GM23338 (cell line): ENCODE data around the gene AOC3. TPM values are rescaled to one million over a fixed set of nuclear protein-coding genes. Genes with fewer than 3 reads are reported as not detected.

ENCODE experiments used
- ATAC-seq: fragments of 200-7000 bp; cut with Tn5 transposase; 3 replicates; pipeline ENCODE4 v1.9.1; 2020
- DNase-seq: peaks from one replicate; pipeline ENCODE4 v3.0.0-alpha.2; 2015; ENCODE audit warnings: low spot score
- H2AFZ ChIP-seq: fragments of 200-600 bp; sonication (generic); 2 replicates; pipeline ENCODE4 v1.8.0; 2016; ENCODE audit warnings: antibody characterized with exemption, mild to moderate bottlenecking, moderate library complexity
- H3F3A ChIP-seq: fragments of 200-600 bp; sonication (generic); replicated peaks from 2 replicates; pipeline ENCODE4 v1.8.0; 2017; ENCODE audit warnings: antibody characterized with exemption, mixed run types, low read depth
- H3K27ac ChIP-seq: fragments of 200-600 bp; sonication (generic); 2 replicates; pipeline ENCODE4 v1.6.1; 2016; ENCODE audit warnings: low read depth
- H3K27me3 ChIP-seq: fragments of 200-600 bp; sonication (generic); 2 replicates; pipeline ENCODE4 v1.8.0; 2016; ENCODE audit warnings: mild to moderate bottlenecking, mixed run types, moderate library complexity; ENCODE audit not compliant: insufficient read depth
- H3K36me3 ChIP-seq: fragments of 200-600 bp; sonication (generic); 2 replicates; pipeline ENCODE4 v1.8.0; 2016; ENCODE audit warnings: mild to moderate bottlenecking; ENCODE audit not compliant: insufficient read depth
- H3K4me1 ChIP-seq: fragments of 200-600 bp; sonication (generic); 2 replicates; pipeline ENCODE4 v1.8.0; 2016; ENCODE audit warnings: mild to moderate bottlenecking, moderate library complexity; ENCODE audit not compliant: insufficient read depth
- H3K4me2 ChIP-seq: fragments of 200-600 bp; sonication (generic); 2 replicates; pipeline ENCODE4 v1.7.1; 2017; ENCODE audit warnings: mixed run types
- H3K4me3 ChIP-seq: fragments of 200-600 bp; sonication (generic); 2 replicates; pipeline ENCODE4 v1.6.1; 2016; ENCODE audit warnings: mixed run types
- H3K79me2 ChIP-seq: fragments of 200-600 bp; sonication (generic); replicated peaks from 2 replicates; pipeline ENCODE4 v1.8.0; 2017; ENCODE audit warnings: mild to moderate bottlenecking; ENCODE audit not compliant: insufficient read depth
- H3K9me2 ChIP-seq: fragments of 200-600 bp; sonication (generic); 2 replicates; pipeline ENCODE4 v1.8.0; 2017; ENCODE audit not compliant: insufficient read depth
- H4K20me1 ChIP-seq: fragments of 200-600 bp; sonication (generic); replicated peaks from 2 replicates; pipeline ENCODE4 v1.8.0; 2017; ENCODE audit warnings: mild to moderate bottlenecking; ENCODE audit not compliant: insufficient read depth
- H3K27ac Mint-ChIP-seq: 2 replicates; pipeline ENCODE4 v1.8.0; 2020; ENCODE audit warnings: inconsistent platforms, mild to moderate bottlenecking, moderate library complexity, mixed read lengths
- H3K27me3 Mint-ChIP-seq: 3 replicates; pipeline ENCODE4 v1.8.0; 2022; ENCODE audit warnings: low read depth, mild to moderate bottlenecking, moderate library complexity, mixed read lengths, inconsistent platforms; ENCODE audit not compliant: insufficient read depth, poor library complexity
- H3K36me3 Mint-ChIP-seq: 3 replicates; pipeline ENCODE4 v1.8.0; 2021; ENCODE audit warnings: low read depth, mild to moderate bottlenecking, inconsistent platforms, moderate library complexity, mixed read lengths
- H3K4me1 Mint-ChIP-seq: 3 replicates; pipeline ENCODE4 v1.8.0; 2020; ENCODE audit warnings: mild to moderate bottlenecking, inconsistent platforms, mixed read lengths
- H3K4me3 Mint-ChIP-seq: 3 replicates; pipeline ENCODE4 v1.8.0; 2021; ENCODE audit warnings: moderate library complexity, mild to moderate bottlenecking, inconsistent platforms, mixed read lengths
- H3K9me3 Mint-ChIP-seq: 3 replicates; pipeline ENCODE4 v1.8.0; 2020; ENCODE audit warnings: moderate library complexity, mild to moderate bottlenecking, inconsistent platforms, mixed read lengths
- CREB1 ChIP-seq: fragments of 250-450 bp; sonication (Bioruptor Pico); IDR thresholded peaks from 2 replicates; pipeline ENCODE4 v1.5.0; 2020; ENCODE audit warnings: low read depth, mild to moderate bottlenecking, moderate library complexity
- CTCF ChIP-seq, 2 experiments: fragments of 200-600 bp in 1 of 2; sonication (generic) in 1 of 2; conservative IDR thresholded peaks; 2 replicates each; pipeline versions ENCODE4 v1.5.1 to v1.6.1; 2016 to 2017; ENCODE audit warnings: antibody characterized with exemption in 2 of 2, low read depth in 2 of 2, mild to moderate bottlenecking in 2 of 2, moderate library complexity in 1 of 2
- ETS1 ChIP-seq: IDR thresholded peaks from 2 replicates; pipeline ENCODE4 v1.6.1; 2016; ENCODE audit warnings: antibody characterized with exemption
- EZH2phosphoT487 ChIP-seq: fragments of 200-600 bp; sonication (generic); IDR thresholded peaks from one replicate; pipeline ENCODE4 v1.8.1; 2018; ENCODE audit warnings: antibody characterized with exemption; ENCODE audit not compliant: unreplicated experiment
- NANOG ChIP-seq: IDR thresholded peaks from 2 replicates; pipeline ENCODE4 v1.6.1; 2016; ENCODE audit warnings: antibody characterized with exemption, borderline replicate concordance
- POLR2AphosphoS5 ChIP-seq: IDR thresholded peaks from 2 replicates; pipeline ENCODE4 v1.6.1; 2016; ENCODE audit warnings: antibody characterized with exemption, low read depth
- ZNF114 ChIP-seq: fragments of 250-450 bp; sonication (Bioruptor Pico); IDR thresholded peaks from 2 replicates; pipeline ENCODE4 v1.5.0; 2020; ENCODE audit warnings: mild to moderate bottlenecking, moderate library complexity
- ZNF331 ChIP-seq: fragments of 250-450 bp; sonication (Bioruptor Pico); IDR thresholded peaks from 2 replicates; pipeline ENCODE4 v1.5.0; 2020; ENCODE audit warnings: low read depth, mild to moderate bottlenecking, moderate library complexity
- ZNF462 ChIP-seq: fragments of 250-450 bp; sonication (Bioruptor Pico); IDR thresholded peaks from 2 replicates; pipeline ENCODE4 v1.5.0; 2020; ENCODE audit warnings: mild to moderate bottlenecking, moderate library complexity
- polyA plus RNA-seq: library from polyadenylated mRNA; unstranded; fragments of >200 nt; fragmentation: Nextera tagmentation; extraction: Ambion mirVana; gene quantifications from 2 replicates; pipeline ENCODE4 v1.2.1, GENCODE V29; 2016
- total RNA-seq: library from RNA; depleted of rRNA; stranded (reverse); fragments of >200 nt; shearing (Covaris generic); gene quantifications from 2 replicates; pipeline ENCODE4 v1.2.3, GENCODE V29; 2014

Gene AOC3
- total and polyA plus RNA-seq, 2 experiments from 2014 or later: 1.4 to 1.7 TPM

GRCh38 chr17:42819939-42820535, 31.0 kb upstream of the AOC3 start:
- H3K36me3 Mint-ChIP-seq: peaks cover 56% of the 10 kb centered on the region
- peaks cover 13% of the 10 kb centered on the region for H3K79me2 ChIP-seq
- H3K4me1 Mint-ChIP-seq: peaks cover 3% of the 10 kb centered on the region; the same call in 1 of the 3 replicates
- peaks cover 3% of the 10 kb centered on the region for H3K27me3 Mint-ChIP-seq
- H3K9me3 Mint-ChIP-seq: no peaks in the 10 kb centered on the region
- no peaks in the 10 kb centered on the region for H3K27me3 ChIP-seq
- ATAC-seq: peak; percentile 58
- peak; percentile 93 for DNase-seq
- H4K20me1 ChIP-seq: peaks cover 16% of the 10 kb centered on the region
- no peaks in the 10 kb centered on the region for H3K9me2 ChIP-seq
- peak overlapping the region; percentile 63; the same call in 1 of the 2 replicates for H3K27ac ChIP-seq
- no peak overlapping the region for H3K4me2 ChIP-seq
- peaks cover 7% of the 10 kb centered on the region for H3K4me1 ChIP-seq
- H3K27ac Mint-ChIP-seq: no peak overlapping the region
- no peak overlapping the region for H3K4me3 Mint-ChIP-seq
- H2AFZ ChIP-seq: no peak overlapping the region
- H3F3A ChIP-seq: peaks cover 8% of the 10 kb centered on the region; the same call in 1 of the 2 replicates
- peaks cover 17% of the 10 kb centered on the region for H3K36me3 ChIP-seq
- TF ChIP-seq CTCF (conservative IDR thresholded peaks at IDR 0.05; ENCODE audit: low read depth in 2 of 2) (peak; percentile 87 to 95), NANOG (no peak), EZH2phosphoT487 (no peak), ZNF331 (CRISPR knock-in tag) (no peak), CREB1 (CRISPR knock-in tag) (peak; percentile 41; the same call in 1 of the 2 replicates), POLR2AphosphoS5 (no peak)
- no peak overlapping the region for H3K4me3 ChIP-seq

GRCh38 chr17:42821176-42821575, 29.8 kb upstream of the AOC3 start:
- no peaks in the 10 kb centered on the region for H3K9me3 Mint-ChIP-seq
- Histone ChIP-seq H2AFZ (no peak overlapping the region), H3K79me2 (peaks cover 13% of the 10 kb centered on the region), H4K20me1 (peaks cover 16% of the 10 kb centered on the region), H3K27ac (no peak overlapping the region), H3K4me1 (peaks cover 7% of the 10 kb centered on the region), H3K4me3 (no peak overlapping the region), H3K27me3 (no peaks in the 10 kb centered on the region), H3F3A (peaks cover 8% of the 10 kb centered on the region; the same call in 1 of the 2 replicates), H3K4me2 (no peak overlapping the region), H3K36me3 (peaks cover 10% of the 10 kb centered on the region), H3K9me2 (no peaks in the 10 kb centered on the region)
- H3K36me3 Mint-ChIP-seq: peaks cover 49% of the 10 kb centered on the region
- H3K27ac Mint-ChIP-seq: no peak overlapping the region; the same call in 1 of the 2 replicates
- H3K27me3 Mint-ChIP-seq: peaks cover 3% of the 10 kb centered on the region
- H3K4me1 Mint-ChIP-seq: peaks cover 3% of the 10 kb centered on the region; the same call in 1 of the 3 replicates
- DNase-seq (no peak), ATAC-seq (no peak)
- no peak for TF ChIP-seq ZNF462 (CRISPR knock-in tag)
- no peak for TF ChIP-seq ZNF114 (CRISPR knock-in tag)
- TF ChIP-seq ETS1: no peak
- no peak overlapping the region for H3K4me3 Mint-ChIP-seq
